Naive B cell (primary cell): ENCODE results near the gene CDK13. TPM values are rescaled to one million over a fixed set of nuclear protein-coding genes. Genes with fewer than 3 reads are reported as not detected.
A peak's percentile ranks its signal among the peaks of the same experiment; 100 is the strongest.

ENCODE experiments used
- ATAC-seq, 2 donors: fragments of 150-1000 bp; cut with Tn5 transposase; 2 replicates each; pipeline ENCODE4 v1.10.0; 2021; ENCODE audit warnings: low read depth in 2 of 2, mild to moderate bottlenecking in 2 of 2, moderate library complexity in 2 of 2
- DNase-seq: peaks from one replicate; pipeline ENCODE4 v3.0.0; 2022
- H3K27ac Mint-ChIP-seq, 6 donors: one replicate each; pipeline ENCODE4 v1.8.0; 2020 to 2022; ENCODE audit warnings: mild to moderate bottlenecking in 6 of 6, mixed read lengths in 6 of 6, moderate library complexity in 5 of 6, inconsistent platforms in 2 of 6
- H3K27me3 Mint-ChIP-seq, 3 donors: one replicate each; pipeline ENCODE4 v1.8.0; 2021 to 2022; ENCODE audit warnings: mixed read lengths in 3 of 3, mild to moderate bottlenecking in 1 of 3
- H3K36me3 Mint-ChIP-seq, 2 donors: one replicate each; pipeline ENCODE4 v1.8.0; 2020 to 2022; ENCODE audit warnings: mixed read lengths in 2 of 2, inconsistent platforms in 1 of 2, mild to moderate bottlenecking in 1 of 2
- H3K4me1 Mint-ChIP-seq, 3 donors: one replicate each; pipeline ENCODE4 v1.8.0; 2020 to 2022; ENCODE audit warnings: mixed read lengths in 3 of 3, inconsistent platforms in 1 of 3, mild to moderate bottlenecking in 1 of 3, moderate library complexity in 1 of 3
- H3K4me3 Mint-ChIP-seq, 8 donors: one replicate each; pipeline ENCODE4 v1.8.0; 2020 to 2022; ENCODE audit warnings: mild to moderate bottlenecking in 8 of 8, mixed read lengths in 8 of 8, moderate library complexity in 8 of 8, inconsistent platforms in 2 of 8
- H3K9me3 Mint-ChIP-seq, 7 donors: one replicate each; pipeline ENCODE4 v1.8.0; 2020 to 2022; ENCODE audit warnings: mixed read lengths in 7 of 7, mild to moderate bottlenecking in 5 of 7, inconsistent platforms in 2 of 7, moderate library complexity in 1 of 7
- polyA plus RNA-seq, 6 donors: library from polyadenylated mRNA; unstranded; fragments of 300-500 nt; fragmentation: Illumina TruSeq; gene quantifications; one replicate each; pipeline ENCODE4 v1.2.3, GENCODE V29; 2021; ENCODE audit warnings: low read depth in 6 of 6

Gene CDK13
- polyA plus RNA-seq, 6 donors from 2014 or later: 21.1 to 148 (median 56.2) TPM

DNA sequence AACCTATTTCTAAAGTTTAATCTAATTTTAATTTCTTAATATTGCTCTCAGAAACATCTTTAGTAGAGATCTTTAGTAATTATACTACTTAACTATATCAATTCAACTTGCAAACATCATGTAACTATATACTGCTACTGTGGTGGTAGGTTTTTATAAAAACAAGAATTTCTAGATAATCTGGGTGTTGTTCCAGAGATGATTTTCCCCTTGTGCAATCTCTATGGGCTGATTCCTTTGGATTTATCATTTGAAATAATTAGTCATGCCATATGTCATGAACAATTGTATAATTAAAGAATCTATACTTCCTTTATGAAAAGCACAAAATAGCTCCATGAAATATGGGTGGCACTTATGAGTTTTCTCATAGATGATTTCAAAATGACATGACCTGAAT lies 23.9 kb upstream of the CDK13 start:
- H3K4me3 Mint-ChIP-seq: no peak overlapping the region
- no peak overlapping the region for H3K27ac Mint-ChIP-seq
- peaks cover 0 to 7% (median 5%) of the 10 kb centered on the region in 3 donors for H3K27me3 Mint-ChIP-seq
- H3K36me3 Mint-ChIP-seq: no peaks in the 10 kb centered on the region
- DNase-seq: no peak
- H3K9me3 Mint-ChIP-seq: peaks cover 0 to 4% (median 0%) of the 10 kb centered on the region in 7 donors
- ATAC-seq: no peak
- H3K4me1 Mint-ChIP-seq: no peaks in the 10 kb centered on the region

DNA sequence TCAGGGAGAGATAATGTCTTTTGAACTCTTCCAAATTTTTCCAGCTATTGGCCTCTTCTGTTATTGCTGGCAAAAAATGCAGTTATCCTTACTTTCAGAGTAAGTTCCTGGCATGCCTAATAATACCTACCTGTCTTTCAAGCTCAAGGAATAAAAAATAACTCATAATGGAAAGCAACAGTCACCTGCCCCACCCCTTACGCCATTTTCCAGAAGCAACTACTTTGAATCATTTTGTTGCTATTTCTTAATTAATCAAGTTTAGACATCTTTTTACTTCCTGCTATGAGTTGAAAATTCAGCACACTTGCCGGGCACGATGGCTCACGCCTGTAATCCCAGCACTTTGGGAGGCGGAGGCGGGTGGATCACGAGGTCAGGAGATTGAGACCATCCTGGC lies 23.0 kb upstream of the CDK13 start:
- Mint-ChIP-seq H3K27ac (no peak overlapping the region), H3K4me3 (no peak overlapping the region), H3K27me3 (peaks cover 0 to 7% (median 5%) of the 10 kb centered on the region in 3 donors), H3K36me3 (no peaks in the 10 kb centered on the region), H3K9me3 (peaks cover 0 to 4% (median 0%) of the 10 kb centered on the region in 7 donors), H3K4me1 (no peaks in the 10 kb centered on the region)
- no peak for ATAC-seq
- DNase-seq: no peak

DNA sequence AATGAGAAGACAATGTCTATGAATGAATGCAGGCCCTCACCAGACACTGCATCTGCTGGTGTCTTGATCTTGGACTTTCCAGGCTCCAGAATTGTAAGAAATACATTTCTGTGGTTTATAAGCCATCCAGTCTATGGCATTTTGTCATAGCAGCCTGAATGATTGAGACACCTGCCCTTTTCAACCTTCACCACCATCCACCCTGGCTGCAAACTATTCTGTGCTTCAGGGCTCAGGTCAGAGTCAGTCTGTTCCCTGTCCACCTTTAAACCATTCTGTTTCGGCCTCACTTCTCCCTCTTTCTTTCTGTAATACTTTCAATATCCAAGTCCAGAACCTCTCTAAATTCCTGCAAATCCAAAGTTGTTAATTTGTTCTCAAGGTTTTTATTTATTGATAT lies 15.9 kb upstream of the CDK13 start:
- no peak overlapping the region for H3K27ac Mint-ChIP-seq
- H3K27me3 Mint-ChIP-seq: no peaks in the 10 kb centered on the region
- ATAC-seq (no peak), DNase-seq (no peak)
- no peaks in the 10 kb centered on the region for H3K9me3 Mint-ChIP-seq
- H3K4me3 Mint-ChIP-seq: no peak overlapping the region
- H3K36me3 Mint-ChIP-seq: no peaks in the 10 kb centered on the region
- peaks cover 0 to 5% (median 3%) of the 10 kb centered on the region in 3 donors for H3K4me1 Mint-ChIP-seq

DNA sequence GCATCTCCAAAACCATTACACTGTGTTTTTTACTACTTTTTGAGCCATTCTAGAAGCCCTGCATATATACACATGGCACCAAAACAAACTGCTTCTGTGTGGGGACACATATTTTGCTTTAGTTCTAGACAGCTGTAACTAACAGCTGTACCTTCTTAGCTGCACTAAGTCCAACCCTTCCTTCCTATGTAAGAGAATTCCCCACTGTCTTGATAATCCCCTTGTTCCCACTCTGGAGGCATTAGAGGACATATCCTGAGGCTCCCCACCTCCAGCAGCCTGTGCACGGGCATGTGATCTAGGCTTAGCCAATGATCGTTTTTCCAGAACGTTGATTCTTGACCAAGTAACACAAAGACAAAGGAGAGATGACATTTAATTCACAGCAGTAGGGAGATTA lies 13.3 kb upstream of the CDK13 start:
- H3K9me3 Mint-ChIP-seq: no peaks in the 10 kb centered on the region
- H3K27me3 Mint-ChIP-seq: no peaks in the 10 kb centered on the region
- H3K4me3 Mint-ChIP-seq: no peak overlapping the region
- peaks cover 3 to 5% (median 4%) of the 10 kb centered on the region in 3 donors for H3K4me1 Mint-ChIP-seq
- no peaks in the 10 kb centered on the region for H3K36me3 Mint-ChIP-seq
- no peak for ATAC-seq
- DNase-seq: no peak
- H3K27ac Mint-ChIP-seq: peak overlapping the region in 2 of 6 donors; percentile 43 to 80

DNA sequence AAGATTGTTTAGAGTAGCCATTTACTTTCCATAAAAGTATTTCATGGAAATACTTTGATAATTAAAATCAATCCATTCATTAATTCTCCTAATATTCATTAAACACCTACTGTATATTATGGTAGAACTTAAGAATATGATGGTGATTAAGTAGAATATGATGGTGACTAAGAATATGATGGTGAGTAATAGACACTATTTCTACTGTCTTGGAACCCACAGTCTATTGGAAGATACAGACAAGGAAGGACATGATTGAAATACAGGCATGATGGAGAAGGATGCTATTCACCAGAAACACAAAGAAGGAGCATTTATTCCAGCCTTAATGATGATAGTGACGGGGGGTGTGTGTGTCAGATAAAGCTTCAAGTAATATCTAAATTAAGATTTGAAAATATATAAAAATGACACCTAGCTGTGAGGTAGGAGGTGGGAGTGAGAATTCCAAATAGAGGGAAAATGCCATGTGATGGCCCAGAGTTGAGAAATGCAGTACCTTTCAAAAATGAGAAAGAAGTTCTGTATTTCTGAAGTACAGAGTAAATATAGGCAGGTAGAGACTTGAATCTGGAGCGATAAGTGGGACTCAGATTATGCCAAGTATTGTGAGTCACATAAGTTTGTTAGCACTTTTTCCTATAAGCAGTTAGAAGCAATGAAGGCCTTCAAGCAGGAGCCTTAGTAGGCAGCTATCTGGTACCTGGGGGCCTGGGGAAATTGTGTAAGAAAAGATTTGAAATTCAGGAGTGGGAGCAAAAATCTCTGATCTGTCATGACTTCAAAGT lies 12.5 kb upstream of the CDK13 start:
- no peak for ATAC-seq
- Mint-ChIP-seq H3K27ac (no peak overlapping the region), H3K9me3 (no peaks in the 10 kb centered on the region)

DNA sequence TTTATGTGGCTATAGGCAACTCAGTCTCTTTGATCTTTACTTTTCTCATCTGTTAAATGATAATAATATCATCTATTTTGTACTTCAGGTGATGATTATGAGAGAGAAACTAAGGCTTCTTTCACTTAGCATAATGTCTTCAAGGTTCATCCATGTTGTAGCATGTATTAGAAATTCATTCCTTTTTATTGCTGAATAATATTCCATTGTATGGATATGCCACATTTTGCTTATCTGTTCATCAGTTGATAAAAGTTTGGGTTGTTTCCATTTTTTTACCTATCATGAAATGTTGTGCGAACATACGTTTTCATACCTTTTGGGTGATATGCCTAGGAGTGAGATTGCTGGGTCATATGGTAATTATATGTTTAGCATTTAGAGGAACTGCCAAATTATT lies 7.2 kb upstream of the CDK13 start:
- no peaks in the 10 kb centered on the region for H3K36me3 Mint-ChIP-seq
- H3K4me3 Mint-ChIP-seq: peak overlapping the region in 1 of 8 donors; percentile 12
- no peak for ATAC-seq
- no peaks in the 10 kb centered on the region for H3K9me3 Mint-ChIP-seq
- no peaks in the 10 kb centered on the region for H3K27me3 Mint-ChIP-seq
- H3K27ac Mint-ChIP-seq: no peak overlapping the region
- DNase-seq: no peak
- peaks cover under 1 to 7% (median 5%) of the 10 kb centered on the region in 3 donors for H3K4me1 Mint-ChIP-seq

More for the DNA sequence above, 12.5 kb upstream of the CDK13 start:
- Mint-ChIP-seq H3K36me3 (no peaks in the 10 kb centered on the region), H3K4me1 (peaks cover 3 to 5% (median 5%) of the 10 kb centered on the region in 3 donors), H3K4me3 (no peak overlapping the region), H3K27me3 (no peaks in the 10 kb centered on the region)
- DNase-seq: no peak

DNA sequence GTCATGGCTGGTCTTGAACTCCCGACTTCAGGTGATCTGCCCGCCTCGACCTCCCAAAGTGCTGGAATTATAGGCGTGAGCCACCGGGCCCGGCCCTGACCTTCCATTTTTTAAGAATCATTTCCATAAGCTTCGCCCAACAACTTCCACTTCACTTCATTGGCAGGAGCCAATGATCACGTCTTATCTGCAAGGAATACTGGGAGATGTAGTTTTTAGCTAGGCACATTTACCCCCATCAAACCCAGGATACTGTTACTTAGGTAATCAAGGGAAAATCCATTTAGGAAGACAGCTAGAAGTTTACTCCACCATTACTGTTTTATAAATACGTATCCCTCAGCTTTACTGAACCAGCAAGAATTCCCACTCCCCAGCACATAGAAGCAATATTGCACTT lies 3.4 kb upstream of the CDK13 start:
- Mint-ChIP-seq H3K4me1 (peaks cover 16 to 20% (median 20%) of the 10 kb centered on the region in 3 donors), H3K4me3 (peak overlapping the region in 1 of 8 donors; percentile 36), H3K27me3 (no peaks in the 10 kb centered on the region), H3K27ac (no peak overlapping the region), H3K36me3 (peaks cover under 1 to 2% of the 10 kb centered on the region in 2 donors), H3K9me3 (no peaks in the 10 kb centered on the region)
- ATAC-seq: no peak
- no peak for DNase-seq

DNA sequence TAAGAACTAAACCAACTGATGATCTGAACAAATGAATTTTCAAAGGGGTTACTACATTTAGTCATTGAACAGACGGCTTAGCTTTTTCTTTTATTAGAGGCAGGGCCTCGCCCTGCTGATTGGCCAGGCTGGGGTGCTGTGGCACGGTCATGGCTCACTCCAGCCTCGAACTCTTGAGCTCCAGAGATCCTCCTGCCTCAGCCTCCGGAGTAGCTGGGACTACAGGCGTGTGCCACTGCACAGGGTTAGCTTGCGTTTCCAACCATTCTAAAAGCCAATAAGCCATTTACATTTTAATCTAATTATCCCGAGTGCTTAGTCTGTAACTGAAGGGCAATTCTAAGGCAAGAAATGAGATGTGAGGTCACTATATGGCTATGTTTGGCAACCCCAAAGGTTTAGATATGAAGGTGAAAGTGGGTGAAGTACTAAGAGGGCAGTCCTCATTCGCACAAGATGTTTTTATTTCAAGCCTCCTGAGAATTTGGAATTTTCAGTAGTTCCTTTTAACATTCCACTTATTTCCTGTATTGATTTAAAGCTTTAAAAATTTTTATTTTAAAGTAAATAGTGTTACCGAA lies 1.6 kb upstream of the CDK13 start:
- H3K4me1 Mint-ChIP-seq: peaks cover 26 to 32% (median 31%) of the 10 kb centered on the region in 3 donors
- peaks cover 6 to 7% of the 10 kb centered on the region in 2 donors for H3K36me3 Mint-ChIP-seq
- ATAC-seq (no peak), DNase-seq (no peak)
- peak overlapping the region; percentile 92 to 100 (median 98) for H3K4me3 Mint-ChIP-seq
- no peaks in the 10 kb centered on the region for H3K9me3 Mint-ChIP-seq
- H3K27me3 Mint-ChIP-seq: no peaks in the 10 kb centered on the region
- H3K27ac Mint-ChIP-seq: peak overlapping the region; percentile 98 to 100 (median 100)

DNA sequence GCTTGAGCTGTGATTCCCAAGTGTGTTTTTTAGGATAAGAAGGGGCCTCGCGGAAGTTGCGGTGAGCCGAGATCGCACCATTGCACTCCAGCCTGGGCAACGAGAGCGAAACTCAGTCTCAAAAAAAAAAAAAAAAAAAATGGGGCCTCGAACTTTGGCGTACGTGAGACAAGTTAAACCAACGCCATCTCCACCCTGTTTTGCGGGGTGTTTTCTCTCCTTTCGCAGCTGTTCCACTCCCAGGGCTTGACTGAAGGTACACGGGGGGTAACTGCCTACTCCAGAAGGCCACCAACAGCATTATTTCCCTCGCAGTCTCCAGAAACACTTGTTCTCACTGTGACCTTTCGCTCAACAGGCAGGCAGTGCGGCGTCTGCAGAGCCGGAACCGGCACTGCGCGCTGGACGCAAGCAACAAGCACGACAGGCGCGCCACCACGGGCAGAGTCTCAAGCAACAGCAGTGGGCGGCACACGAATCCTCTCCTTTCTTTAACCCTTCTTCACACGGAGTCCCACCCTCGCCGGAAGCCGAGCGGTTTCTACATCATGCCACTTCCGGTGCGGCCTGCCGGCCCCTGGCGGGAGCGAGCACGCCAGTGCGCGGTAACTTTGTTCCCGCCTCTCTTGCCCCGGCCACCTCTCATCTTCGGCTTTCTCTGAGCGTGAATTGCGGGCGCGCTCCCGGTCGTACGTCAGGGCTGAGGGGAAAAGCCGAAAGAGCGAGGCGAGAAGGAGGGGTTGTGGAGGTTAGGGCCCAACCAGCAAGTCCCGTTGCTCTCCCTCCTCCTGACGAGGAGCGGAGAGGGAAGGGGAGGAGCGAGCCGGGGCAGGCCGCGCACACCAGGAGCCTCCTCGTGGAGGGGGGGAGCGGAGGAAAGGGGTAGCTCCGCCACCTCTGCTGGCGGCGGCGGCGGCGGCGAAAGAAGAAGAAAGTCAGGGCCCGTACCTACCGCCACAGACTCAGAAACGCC lies 814 bp upstream of the CDK13 start:
- DNase-seq: peak; percentile 98
- peaks cover 6 to 7% of the 10 kb centered on the region in 2 donors for H3K36me3 Mint-ChIP-seq

DNA sequence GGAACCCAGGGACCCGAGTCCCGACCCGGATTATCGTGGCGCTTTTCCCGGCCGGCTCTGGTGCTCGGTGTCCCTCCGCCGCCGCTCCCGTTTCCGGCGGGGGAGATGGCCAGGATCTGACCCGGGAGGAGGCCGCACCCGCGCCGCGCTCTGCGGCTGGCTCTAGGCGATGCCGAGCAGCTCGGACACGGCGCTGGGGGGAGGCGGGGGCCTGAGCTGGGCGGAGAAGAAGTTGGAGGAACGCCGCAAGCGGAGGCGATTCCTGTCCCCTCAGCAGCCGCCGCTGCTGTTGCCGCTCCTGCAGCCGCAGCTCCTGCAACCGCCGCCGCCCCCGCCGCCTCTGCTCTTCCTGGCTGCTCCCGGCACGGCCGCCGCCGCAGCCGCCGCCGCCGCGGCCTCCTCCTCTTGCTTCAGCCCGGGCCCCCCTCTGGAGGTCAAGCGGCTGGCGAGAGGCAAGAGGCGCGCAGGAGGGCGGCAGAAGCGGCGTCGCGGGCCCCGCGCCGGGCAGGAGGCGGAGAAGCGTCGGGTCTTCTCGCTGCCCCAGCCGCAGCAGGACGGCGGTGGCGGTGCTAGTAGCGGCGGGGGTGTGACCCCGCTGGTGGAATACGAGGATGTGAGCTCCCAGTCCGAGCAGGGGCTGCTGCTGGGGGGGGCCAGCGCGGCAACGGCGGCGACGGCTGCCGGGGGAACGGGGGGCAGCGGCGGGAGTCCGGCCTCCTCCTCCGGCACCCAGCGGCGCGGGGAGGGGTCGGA lies 593 bp downstream of the CDK13 start:
- ATAC-seq: no peak
- Mint-ChIP-seq H3K4me3 (peak overlapping the region; percentile 92 to 100 (median 98)), H3K27ac (peak overlapping the region; percentile 98 to 100 (median 100)), H3K36me3 (peaks cover 7 to 10% of the 10 kb centered on the region in 2 donors), H3K27me3 (no peaks in the 10 kb centered on the region), H3K4me1 (peaks cover 34 to 50% (median 41%) of the 10 kb centered on the region in 3 donors), H3K9me3 (no peaks in the 10 kb centered on the region)
- DNase-seq: peak; percentile 44

More for the DNA sequence above, 814 bp upstream of the CDK13 start:
- H3K27ac Mint-ChIP-seq: peak overlapping the region; percentile 98 to 100 (median 100)
- peak overlapping the region; percentile 92 to 100 (median 98) for H3K4me3 Mint-ChIP-seq
- no peaks in the 10 kb centered on the region for H3K27me3 Mint-ChIP-seq
- peaks cover 26 to 37% (median 32%) of the 10 kb centered on the region in 3 donors for H3K4me1 Mint-ChIP-seq
- peak; percentile 62 to 64 for ATAC-seq
- no peaks in the 10 kb centered on the region for H3K9me3 Mint-ChIP-seq

DNA sequence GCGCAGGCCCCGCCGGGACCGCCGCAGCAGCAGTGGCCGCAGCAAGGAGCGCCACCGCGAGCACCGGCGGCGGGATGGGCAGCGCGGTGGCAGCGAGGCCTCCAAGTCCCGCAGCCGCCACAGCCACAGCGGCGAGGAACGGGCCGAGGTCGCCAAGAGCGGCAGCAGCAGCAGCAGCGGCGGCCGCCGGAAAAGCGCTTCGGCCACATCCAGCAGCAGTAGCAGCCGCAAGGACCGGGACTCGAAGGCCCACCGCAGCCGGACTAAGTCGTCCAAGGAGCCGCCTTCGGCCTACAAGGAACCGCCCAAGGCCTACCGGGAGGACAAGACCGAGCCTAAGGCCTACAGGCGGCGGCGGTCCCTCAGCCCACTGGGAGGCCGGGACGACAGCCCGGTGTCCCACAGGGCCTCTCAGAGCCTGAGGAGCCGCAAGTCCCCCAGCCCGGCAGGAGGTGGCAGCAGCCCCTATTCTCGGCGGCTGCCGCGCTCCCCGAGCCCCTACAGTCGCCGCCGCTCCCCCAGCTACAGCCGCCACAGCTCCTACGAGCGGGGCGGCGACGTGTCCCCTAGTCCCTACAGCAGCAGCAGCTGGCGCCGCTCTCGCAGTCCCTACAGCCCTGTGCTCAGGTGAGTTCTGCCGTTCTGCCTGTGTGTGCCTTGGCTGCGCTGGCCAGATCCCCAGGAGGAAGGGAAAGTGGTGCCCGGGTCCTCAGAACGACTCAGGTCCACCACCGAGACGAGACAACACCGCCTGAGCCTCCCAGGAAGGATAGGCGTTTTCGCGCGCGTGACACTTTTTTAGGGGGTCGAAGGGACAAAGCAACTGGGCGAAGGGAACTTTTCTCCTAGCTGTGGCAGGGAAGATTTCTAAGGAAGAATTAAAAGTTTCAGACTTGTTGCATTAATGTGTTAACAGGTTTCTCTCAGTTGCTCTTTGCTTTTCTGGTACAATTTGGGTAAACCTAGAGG lies 1.5 kb downstream of the CDK13 start:
- ATAC-seq: peak; percentile 23 to 27
- Mint-ChIP-seq H3K27ac (peak overlapping the region; percentile 91 to 98 (median 95)), H3K4me3 (peak overlapping the region; percentile 92 to 99 (median 97)), H3K9me3 (no peaks in the 10 kb centered on the region), H3K4me1 (peaks cover 40 to 57% (median 47%) of the 10 kb centered on the region in 3 donors), H3K27me3 (no peaks in the 10 kb centered on the region), H3K36me3 (peaks cover 7 to 15% of the 10 kb centered on the region in 2 donors)
- DNase-seq: peak; percentile 74

DNA sequence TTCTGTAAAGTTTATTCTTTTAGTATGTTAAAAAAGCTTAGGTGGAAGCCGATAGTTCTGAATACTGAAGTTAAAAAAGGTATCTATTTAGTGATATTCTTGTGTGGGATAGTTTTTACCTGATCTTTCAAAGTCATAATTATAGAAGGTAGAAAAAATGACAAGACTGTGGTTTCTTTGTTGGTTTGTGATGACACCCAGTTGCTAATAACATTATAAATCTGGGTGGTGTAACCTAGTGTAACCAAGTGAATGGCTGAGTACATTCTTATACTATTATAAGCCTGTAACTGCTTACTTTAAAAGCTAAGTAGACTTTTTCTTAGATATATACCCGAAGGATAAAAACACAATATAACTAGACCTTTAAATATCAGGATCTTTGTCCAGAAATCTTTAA lies 2.3 kb downstream of the CDK13 start:
- H3K9me3 Mint-ChIP-seq: no peaks in the 10 kb centered on the region

More for the DNA sequence above, 2.3 kb downstream of the CDK13 start:
- no peak for DNase-seq
- Mint-ChIP-seq H3K27me3 (no peaks in the 10 kb centered on the region), H3K36me3 (peaks cover 7 to 15% of the 10 kb centered on the region in 2 donors), H3K27ac (peak overlapping the region; percentile 91 to 98 (median 95)), H3K4me3 (peak overlapping the region; percentile 92 to 99 (median 97)), H3K4me1 (peaks cover 48 to 64% (median 54%) of the 10 kb centered on the region in 3 donors)
- ATAC-seq: no peak
